Measurements from ENCODE around the gene CORO1C. TPM values are rescaled to one million over a fixed set of nuclear protein-coding genes. Genes with fewer than 3 reads are reported as not detected.
"Not testable (repeated sequence)": the region's sequence is repeated elsewhere in the genome, so short reads cannot be mapped to it uniquely, and the experiment has no call there.

Gene CORO1C
- polyA plus RNA-seq, 1 experiment, result 532 TPM

GRCh38 chr12:108773798-108774788 lies 42.8 kb upstream of the CORO1C start:
- ChIA-PET CTCF (interaction anchor here (0.6 to 1.0 kb wide), 2 partner anchors 94 to 177 kb away, joined by 3 read pairs; no protein-coding TSS in a partner anchor), POLR2A (no interaction called here)
- DNase-seq (ENCODE audit: low read depth), result peak; percentile 52
- H3K4me3 ChIP-seq (ENCODE audit: low read depth, low read length), result no peak overlapping the region
- H3K36me3 ChIP-seq (ENCODE audit: control insufficient read depth, insufficient read depth, low read length), result no peaks in the 10 kb centered on the region
- TF ChIP-seq, protein P1, sequence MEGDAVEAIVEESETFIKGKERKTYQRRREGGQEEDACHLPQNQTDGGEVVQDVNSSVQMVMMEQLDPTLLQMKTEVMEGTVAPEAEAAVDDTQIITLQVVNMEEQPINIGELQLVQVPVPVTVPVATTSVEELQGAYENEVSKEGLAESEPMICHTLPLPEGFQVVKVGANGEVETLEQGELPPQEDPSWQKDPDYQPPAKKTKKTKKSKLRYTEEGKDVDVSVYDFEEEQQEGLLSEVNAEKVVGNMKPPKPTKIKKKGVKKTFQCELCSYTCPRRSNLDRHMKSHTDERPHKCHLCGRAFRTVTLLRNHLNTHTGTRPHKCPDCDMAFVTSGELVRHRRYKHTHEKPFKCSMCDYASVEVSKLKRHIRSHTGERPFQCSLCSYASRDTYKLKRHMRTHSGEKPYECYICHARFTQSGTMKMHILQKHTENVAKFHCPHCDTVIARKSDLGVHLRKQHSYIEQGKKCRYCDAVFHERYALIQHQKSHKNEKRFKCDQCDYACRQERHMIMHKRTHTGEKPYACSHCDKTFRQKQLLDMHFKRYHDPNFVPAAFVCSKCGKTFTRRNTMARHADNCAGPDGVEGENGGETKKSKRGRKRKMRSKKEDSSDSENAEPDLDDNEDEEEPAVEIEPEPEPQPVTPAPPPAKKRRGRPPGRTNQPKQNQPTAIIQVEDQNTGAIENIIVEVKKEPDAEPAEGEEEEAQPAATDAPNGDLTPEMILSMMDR (IDR thresholded peaks at IDR 0.05; ENCODE audit: insufficient read depth, low read depth, low read length), result no peak
- no peaks in the 10 kb centered on the region for H3K27me3 ChIP-seq (ENCODE audit: control insufficient read depth, insufficient read depth, low read length)

- ChIA-PET POLR2A (no interaction called here), CTCF (interaction anchor here (0.6 to 1.0 kb wide), 2 partner anchors 95 to 178 kb away, joined by 3 read pairs; no protein-coding TSS in a partner anchor)
- TF ChIP-seq, protein P1 (IDR thresholded peaks at IDR 0.05; ENCODE audit: insufficient read depth, low read depth, low read length), result no peak
- DNase-seq (ENCODE audit: low read depth), result no peak
- no peaks in the 10 kb centered on the region for H3K36me3 ChIP-seq (ENCODE audit: control insufficient read depth, insufficient read depth, low read length)
- no peaks in the 10 kb centered on the region for H3K27me3 ChIP-seq (ENCODE audit: control insufficient read depth, insufficient read depth, low read length)
- no peak overlapping the region for H3K4me3 ChIP-seq (ENCODE audit: low read depth, low read length)
These were observed 41.8 kb upstream of the CORO1C start for GRCh38 chr12:108772891-108773797.

DNA sequence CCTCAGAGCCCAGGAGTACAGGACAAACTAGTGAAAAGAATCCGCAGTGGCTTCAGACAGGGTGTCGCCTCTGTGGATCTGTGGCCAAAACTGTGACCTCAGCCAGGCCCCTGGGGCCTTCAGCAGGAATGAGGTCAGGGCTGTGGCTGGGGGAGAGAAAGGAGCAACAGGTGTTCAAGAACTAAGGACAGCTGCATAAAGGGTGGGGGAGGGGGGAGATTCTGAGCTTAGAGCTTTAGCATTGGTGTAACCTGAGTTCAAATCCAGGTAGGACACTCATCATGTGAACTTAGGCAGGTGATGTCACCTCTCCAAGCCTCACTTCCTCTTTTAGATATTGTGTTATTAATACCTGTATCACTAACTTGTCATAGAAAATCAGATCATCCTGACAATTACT lies 40.9 kb upstream of the CORO1C start:
- CTCF ChIA-PET, result no interaction called here
- no peak for DNase-seq (ENCODE audit: low read depth)

DNA sequence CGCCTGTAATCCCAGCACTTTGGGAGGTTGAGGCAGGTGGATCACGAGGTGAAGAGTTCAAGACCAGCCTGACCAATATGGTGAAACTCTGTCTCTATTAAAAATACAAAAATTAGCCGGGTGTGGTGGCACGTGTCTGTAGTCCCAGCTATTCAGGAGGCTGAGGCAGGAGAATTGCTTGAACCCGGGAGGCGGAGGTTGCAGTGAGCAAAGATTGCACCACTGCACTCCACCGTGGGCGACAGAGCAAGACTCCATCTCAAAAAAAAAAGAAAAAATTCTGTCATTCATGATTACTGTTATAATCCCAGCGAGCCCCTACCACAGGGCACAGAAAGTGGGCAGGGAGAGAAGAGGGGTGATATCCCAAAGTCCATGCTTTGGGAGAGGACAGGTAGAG lies 40.5 kb upstream of the CORO1C start:
- H3K4me3 ChIP-seq (ENCODE audit: low read depth, low read length); H3K36me3 ChIP-seq (ENCODE audit: control insufficient read depth, insufficient read depth, low read length); DNase-seq (ENCODE audit: low read depth); POLR2A ChIA-PET; H3K27me3 ChIP-seq (ENCODE audit: control insufficient read depth, insufficient read depth, low read length): not testable (repeated sequence)
- CTCF ChIA-PET, result interaction anchor here (1.2 to 1.3 kb wide), 2 partner anchors 20 to 107 kb away, joined by 4 to 5 read pairs; no protein-coding TSS in a partner anchor

More for the DNA sequence above, 40.9 kb upstream of the CORO1C start:
- POLR2A ChIA-PET, result no interaction called here
- Histone ChIP-seq H3K36me3 (ENCODE audit: control insufficient read depth, insufficient read depth, low read length) (no peaks in the 10 kb centered on the region), H3K27me3 (ENCODE audit: control insufficient read depth, insufficient read depth, low read length) (no peaks in the 10 kb centered on the region), H3K4me3 (ENCODE audit: low read depth, low read length) (no peak overlapping the region)
- TF ChIP-seq, protein P1 (IDR thresholded peaks at IDR 0.05; ENCODE audit: insufficient read depth, low read depth, low read length), result no peak

- CTCF ChIA-PET, result interaction anchor here (1.2 to 1.4 kb wide), 3 partner anchors 19 to 106 kb away, joined by 4 to 5 read pairs (median 5); no protein-coding TSS in a partner anchor
- H3K4me3 ChIP-seq (ENCODE audit: low read depth, low read length), result no peak overlapping the region
- POLR2A ChIA-PET, result no interaction called here
- no peaks in the 10 kb centered on the region for H3K27me3 ChIP-seq (ENCODE audit: control insufficient read depth, insufficient read depth, low read length)
- no peak for DNase-seq (ENCODE audit: low read depth)
- TF ChIP-seq, protein P1 (IDR thresholded peaks at IDR 0.05; ENCODE audit: insufficient read depth, low read depth, low read length), result no peak
- H3K36me3 ChIP-seq (ENCODE audit: control insufficient read depth, insufficient read depth, low read length), result no peaks in the 10 kb centered on the region
These were observed 39.6 kb upstream of the CORO1C start for GRCh38 chr12:108770963-108771362.

Data from BJ (cell line).